Measurements from ENCODE around the gene UAP1L1.
"Not testable (repeated sequence)": the region's sequence is repeated elsewhere in the genome, so short reads cannot be mapped to it uniquely, and the experiment has no call there.

The UAP1L1 gene

DNA sequence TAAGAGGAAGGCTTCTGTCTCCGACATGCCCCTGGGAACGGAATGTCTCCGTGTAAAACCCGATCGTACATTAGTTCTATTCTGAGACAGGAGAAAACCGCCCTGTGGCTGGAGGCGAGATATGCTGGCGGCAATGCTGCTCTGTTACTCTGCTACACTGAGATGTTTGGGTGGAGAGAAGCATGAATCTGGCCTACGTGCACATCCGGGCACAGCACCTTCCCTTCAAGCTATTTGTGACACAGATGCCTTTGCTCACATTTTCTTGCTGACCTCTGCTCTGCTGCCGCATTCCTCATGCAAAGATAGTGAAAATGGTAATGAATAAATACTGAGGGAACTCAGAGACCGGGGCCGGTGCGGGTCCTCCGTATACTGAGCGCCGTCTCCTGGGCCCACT lies 39.4 kb downstream of the UAP1L1 start:
- DNase-seq, result no peak

DNA sequence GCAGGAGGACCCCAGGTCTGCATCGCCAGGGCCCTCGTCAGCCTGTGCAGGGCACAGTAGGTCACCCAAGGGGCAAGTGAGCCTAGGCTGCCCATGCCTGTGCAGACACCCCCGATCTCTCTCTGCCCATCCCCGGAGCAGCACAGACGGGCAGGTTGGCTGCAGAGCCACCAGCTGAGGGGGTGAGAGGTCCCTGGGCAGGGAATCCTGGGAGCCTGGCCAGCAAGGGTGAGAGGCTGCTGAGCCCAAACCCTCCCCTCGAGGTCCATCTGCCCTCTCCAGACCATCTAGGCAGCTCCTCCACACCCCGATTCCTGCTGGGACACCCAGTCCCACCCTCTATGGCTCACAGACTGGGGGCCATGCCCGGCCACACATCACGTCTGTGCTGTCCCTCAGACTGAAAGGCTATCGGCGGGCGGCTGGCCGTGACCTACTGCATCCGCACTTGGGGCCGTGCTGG lies 40.0 kb downstream of the UAP1L1 start:
- DNase-seq, result no peak

DNA sequence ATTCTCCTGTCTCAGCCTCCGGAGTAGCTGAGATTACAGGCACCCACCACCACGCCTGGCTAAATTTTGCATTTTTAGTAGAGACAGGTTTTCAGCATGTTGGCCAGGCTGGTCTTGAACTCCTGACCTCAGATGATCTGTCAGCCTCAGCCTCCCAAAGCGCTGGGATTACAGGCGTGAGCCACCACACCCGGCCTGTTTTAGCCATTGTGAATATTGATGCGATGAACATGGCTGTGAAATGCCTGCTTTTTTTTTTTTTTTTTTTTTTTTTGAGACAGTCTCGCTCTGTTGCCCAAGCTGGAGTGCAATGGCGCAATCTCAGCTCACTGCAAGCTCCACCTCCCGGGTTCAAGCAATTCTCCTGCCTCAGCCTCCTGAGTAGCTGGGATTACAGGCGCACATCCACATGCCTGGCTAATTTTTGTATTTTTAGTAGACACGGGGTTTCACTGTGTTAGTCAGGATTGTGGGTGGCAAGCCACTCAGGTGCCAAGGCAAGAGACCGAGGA lies 40.8 kb downstream of the UAP1L1 start:
- not testable (repeated sequence) for DNase-seq

DNA sequence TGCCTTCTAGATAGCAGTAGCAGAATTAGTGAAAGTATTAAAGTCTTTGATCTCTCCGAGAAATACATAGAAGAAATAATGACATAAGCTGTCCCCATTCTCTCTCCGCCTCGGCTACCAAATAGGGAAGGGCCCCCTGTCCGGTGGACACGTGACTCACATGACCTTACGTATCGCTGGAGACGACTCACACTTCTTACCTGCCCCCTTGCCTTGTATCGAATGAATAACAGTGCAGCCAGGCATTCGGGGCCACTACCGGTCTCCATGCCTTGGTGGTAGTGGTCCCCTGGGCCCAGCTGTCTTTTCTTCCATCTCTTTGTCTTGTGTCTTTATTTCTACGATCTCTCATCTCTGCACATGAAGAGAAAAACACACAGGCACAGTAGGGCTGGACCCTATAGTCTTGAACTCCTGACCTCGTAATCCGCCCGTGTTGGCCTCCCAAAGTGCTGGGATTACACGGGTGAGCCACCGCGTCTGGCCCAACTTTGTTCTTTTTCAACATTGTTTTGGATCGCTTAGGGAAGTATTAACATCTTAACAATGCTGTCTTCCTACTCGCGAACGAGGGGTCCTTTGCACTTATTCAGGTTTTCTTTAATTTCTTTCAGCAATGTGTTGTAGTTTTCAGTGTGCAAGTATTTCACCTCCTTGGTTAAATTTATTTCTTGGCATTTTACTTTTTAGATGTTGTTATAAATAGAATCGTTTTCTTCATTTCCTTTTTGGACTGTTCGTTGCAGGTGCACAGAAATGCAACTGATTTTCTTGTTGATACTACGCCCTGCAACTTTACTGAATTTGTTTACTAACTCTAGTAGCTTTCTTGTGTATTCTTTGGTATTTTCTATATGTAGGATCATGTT lies 44.8 kb downstream of the UAP1L1 start:
- not testable (repeated sequence) for DNase-seq

DNA sequence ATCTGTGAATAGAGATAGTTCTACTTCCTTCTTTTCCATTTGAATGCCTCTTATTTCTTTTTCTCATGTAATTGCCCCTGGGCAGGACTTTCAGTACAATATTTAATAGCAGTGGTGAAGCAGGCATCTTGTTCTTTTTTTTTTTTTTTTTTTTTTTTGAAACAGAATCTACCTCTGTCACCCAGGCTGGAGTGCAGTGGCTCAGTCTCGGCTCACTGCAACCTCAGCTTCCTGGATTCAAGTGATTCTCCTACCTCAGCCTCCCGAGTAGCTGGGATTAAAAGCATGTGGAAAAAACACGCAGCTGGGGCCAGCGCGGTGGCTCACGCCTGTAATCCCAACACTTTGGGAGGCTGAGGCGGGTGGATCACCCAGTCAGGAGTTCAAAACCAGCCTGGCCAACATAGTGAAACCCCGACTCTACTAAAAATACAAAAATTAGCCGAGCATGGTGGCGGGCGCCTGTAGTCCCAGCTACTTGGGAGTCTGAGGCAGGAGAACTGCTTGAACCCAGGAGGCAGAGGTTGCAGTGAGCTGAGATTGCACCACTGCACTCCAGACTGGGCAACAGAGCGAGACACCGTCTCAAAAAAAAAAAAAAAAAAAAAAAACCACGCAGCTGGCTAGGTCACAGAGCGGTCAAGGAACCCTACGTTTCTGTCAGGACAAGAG lies 45.6 kb downstream of the UAP1L1 start:
- not testable (repeated sequence) for DNase-seq

DNA sequence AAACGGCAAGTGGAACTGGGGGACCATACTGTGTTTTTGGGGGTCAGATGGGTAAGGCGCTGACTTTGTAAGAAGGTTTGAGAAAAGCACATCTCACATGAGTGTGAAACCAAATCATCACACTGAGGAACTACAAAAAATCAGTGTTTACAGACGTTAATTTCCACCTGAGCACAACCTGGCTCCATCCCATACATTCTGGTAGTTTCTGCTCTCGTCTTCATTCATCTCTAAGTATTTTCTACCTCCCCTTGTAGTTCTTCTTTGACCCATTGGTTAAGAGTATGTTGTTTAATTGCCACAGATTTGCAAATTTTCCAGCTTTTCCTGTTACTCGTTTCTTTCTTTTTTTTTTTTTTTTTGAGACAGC lies 46.1 kb downstream of the UAP1L1 start:
- no peak for DNase-seq

DNA sequence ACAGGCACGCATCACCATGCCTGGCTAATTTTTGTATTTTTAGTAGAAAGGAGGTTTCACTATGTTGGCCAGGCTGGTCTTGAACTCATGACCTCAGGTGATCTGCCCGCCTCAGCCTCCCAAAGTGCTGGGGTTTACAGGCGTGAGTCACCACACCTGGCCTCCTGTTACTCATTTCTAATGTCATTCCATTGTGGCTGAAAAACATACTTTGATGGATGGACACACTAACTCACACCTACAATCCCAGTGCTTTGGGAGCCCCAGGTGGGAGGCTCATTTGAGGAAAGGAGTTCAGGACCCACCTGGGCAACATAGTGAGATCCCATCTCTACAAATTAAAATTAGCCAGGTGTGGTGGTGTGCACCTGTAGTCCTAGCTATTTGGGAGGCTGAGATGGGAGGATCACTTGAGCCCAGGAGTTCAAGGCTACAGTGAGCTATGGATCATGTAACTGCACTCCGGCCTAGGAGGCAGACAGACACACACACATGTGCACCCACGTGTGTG lies 46.7 kb downstream of the UAP1L1 start:
- not testable (repeated sequence) for DNase-seq

DNA sequence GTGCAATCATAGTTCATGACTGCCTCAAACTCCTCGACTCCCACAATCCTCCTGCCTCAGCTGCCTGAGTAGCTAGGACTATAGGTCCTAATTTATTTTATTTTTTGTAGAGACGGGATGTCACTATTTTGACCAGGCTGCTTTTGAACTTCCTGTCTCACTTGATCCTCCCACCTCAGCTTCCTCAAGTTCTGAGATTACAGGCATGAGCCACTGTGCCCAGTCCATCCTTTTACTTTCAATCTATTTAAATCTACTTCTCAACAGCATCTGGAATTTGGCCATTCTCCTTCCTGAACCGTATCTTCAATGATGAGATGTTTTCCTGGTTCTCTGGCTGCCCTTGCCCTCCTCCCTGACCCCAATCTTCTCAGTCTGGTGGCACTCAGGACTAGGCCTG lies 49.5 kb downstream of the UAP1L1 start:
- DNase-seq, result no peak

DNA sequence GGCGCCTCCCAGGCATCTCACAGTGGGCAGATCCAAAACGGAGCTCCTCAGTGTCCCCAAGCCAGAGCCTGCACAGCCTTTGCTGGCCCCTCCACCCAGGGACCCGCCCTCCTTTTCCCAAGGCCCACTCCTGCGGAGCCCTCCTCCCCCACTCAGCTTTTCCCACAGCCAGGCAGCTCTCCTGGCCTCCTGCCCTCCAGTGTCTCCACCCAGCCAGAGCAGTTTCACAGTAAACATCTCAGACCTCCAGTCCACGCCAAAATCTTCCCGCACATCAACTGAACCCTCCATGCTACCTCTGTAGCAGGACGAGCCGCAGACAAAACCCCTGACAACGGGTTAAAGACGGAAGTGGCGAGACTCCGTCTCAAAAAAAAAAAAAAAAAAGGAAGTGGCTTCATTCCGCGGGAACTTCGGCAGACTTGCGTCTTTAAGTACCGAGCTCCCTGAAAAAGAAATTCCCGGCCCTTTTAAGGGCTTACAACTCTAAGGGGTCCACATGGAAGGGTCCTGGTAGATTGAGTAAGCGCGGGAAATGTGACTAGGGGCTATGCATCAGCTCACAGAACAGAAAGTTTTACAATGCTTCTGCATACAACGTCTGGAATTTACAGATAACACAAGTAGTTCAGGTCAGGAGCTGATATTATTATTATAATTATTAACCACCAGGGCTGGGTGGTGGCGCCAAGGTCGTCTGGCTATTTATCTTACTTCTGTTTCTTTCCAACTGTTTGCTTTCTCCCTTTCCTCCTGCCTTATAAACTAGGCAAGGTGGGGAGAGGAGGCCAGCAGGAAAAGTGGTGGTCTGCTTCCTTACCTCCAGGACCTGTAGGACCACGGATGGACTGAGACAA lies 50.2 kb downstream of the UAP1L1 start:
- DNase-seq, result peak; percentile 53

DNA sequence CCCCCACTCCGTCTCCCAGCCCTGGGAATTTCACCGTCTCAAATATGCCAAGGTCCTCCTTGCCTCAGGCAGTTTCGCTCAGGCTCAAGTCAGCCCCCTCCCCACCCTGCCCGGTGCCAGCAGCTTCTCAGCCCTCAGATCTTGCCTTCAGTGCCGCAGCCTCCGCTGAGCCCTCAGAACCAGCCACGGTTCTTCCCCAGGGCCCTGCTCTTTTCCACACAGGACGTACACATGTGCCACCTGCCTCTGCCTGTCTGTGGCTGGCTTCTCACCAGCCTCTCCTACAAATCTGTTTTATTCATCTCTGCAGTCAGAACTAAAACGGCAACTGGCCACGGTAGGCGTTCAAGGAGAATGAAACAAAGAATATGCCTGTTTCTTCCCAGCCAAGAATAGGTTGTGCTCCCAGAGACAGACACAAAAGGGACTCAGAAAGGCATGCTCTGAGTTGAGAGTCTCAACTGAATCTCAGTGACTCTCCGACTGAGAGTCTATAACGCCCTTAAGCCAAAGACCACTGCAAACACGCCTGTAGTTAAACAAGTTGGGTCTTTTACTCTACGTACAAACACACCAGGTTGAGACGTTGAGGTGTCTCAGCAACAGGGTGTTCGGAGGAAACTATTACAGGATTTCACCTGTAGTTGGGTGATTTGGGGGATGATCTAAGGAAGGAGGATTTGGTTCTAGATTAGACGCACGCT lies 51.0 kb downstream of the UAP1L1 start:
- peak; percentile 27 for DNase-seq

DNA sequence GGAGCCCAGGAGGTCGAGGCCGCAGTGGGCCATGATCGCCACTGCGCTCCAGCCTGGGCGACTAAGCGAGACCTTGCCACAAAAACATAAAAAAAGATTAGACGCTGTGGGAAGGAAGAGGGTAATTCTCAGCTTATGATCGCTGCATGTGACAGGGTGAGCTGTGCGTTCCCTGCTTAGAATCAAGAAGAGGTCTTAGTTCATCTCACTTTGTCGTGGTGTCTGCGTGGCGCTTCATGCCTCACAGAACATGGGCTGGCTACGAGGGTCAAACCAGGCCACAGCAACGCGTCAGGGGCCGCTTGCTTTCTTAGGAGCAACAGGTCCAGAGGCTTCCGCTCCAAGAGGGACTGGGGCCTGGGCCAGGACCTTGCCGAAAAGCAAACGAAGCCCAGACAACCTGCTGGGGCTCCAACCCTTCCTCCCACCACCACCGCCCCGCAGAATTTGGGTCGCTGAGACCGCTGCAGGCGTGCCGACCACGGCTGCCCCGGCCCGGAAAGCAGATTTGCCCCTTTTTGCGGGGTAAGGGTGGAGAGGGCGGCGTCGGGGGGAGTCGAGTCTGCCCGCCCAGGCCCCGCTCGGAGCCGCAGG lies 51.6 kb downstream of the UAP1L1 start:
- DNase-seq, result peak; percentile 33

DNA sequence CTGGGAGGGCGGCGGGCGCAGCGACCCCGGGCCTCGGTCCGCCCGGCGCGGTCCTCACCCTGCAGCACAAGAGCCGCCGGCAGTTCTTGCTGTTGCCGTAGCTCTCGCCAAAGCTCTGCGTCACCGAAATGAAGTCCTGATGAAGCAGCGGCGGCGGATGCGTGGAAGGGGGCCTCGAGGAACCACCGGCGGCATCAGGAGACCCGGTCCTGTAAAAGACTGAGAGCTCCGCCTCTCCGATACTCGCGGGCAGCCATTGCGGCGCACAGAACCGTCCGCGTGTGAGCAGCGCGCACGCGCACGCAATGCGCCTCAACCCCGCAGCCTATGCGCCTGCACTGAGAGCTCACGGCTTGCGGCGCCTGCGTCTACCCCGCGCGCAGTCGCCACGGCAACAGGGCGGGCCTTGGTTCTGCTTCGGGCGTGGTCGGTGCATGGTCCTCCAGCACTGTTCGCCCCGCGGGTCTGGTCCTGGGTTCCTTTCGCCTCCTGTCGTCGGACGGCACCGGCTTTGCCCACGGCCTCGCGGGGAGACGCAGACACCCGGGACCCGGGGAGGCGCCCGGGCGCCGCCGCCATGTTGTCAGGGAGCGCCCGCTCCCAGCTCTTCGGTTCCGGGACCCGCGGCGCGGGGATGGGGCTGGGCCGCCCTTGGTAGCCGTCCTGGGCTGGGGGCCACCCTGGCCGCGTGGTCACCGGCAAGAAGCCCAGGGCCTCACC lies 52.3 kb downstream of the UAP1L1 start:
- peak; percentile 91 for DNase-seq

DNA sequence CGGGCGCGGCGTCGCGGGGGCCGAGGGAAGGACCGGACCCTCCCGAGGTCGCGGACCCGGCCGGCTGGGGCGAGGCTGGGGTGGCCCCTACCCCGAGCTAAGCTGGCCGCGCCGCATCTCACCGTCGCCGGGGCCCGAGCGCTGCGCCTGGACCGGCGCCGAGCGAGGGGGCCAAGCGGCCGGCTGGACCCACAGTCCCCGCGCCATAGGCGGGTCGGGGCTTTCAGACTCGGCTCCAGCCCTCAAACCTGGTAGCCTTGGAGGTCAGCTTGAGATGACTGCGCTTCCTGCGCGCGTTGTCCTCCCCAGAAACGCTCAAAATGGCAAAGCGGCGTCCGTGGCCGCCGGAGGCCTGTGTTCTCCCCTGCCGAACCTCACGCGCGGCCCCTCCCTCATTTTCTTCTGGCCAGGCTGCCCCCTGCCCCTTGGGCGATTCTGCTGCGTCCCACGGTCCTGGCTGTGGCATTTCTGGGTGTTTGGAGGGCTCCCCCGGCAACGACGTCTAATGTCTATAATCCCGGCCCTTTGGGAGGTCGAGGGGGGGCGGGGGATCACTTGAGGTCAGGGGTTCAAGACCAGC lies 52.9 kb downstream of the UAP1L1 start:
- DNase-seq, result no peak

Measured in CD4-positive, alpha-beta T cell treated with Interleukin-12 subunit alpha and Interleukin-12 subunit beta, for 1 hour (primary cell).